Glutamatergic neuron (in vitro differentiated cells): ENCODE data around the gene MC3R. TPM values are rescaled to one million over a fixed set of nuclear protein-coding genes. Genes with fewer than 3 reads are reported as not detected.

Experiments
- DNase-seq: peaks from one replicate; pipeline ENCODE4 v3.0.0; 2022
- H3K27ac Mint-ChIP-seq: one replicate; pipeline ENCODE4 v1.8.0; 2020; ENCODE audit warnings: mild to moderate bottlenecking, mixed read lengths, inconsistent platforms; ENCODE audit not compliant: unreplicated experiment
- H3K27me3 Mint-ChIP-seq: one replicate; pipeline ENCODE4 v1.8.0; 2020; ENCODE audit warnings: mild to moderate bottlenecking, moderate library complexity, mixed read lengths, inconsistent platforms; ENCODE audit not compliant: unreplicated experiment
- H3K36me3 Mint-ChIP-seq: one replicate; pipeline ENCODE4 v1.8.0; 2020; ENCODE audit warnings: mild to moderate bottlenecking, mixed read lengths, inconsistent platforms; ENCODE audit not compliant: unreplicated experiment
- H3K4me1 Mint-ChIP-seq: one replicate; pipeline ENCODE4 v1.8.0; 2020; ENCODE audit warnings: mild to moderate bottlenecking, low read depth, mixed read lengths, inconsistent platforms; ENCODE audit not compliant: unreplicated experiment
- H3K4me3 Mint-ChIP-seq: one replicate; pipeline ENCODE4 v1.8.0; 2020; ENCODE audit warnings: mild to moderate bottlenecking, mixed read lengths, inconsistent platforms; ENCODE audit not compliant: unreplicated experiment
- H3K9me3 Mint-ChIP-seq: one replicate; pipeline ENCODE4 v1.8.0; 2020; ENCODE audit warnings: mild to moderate bottlenecking, moderate library complexity, mixed read lengths, inconsistent platforms; ENCODE audit not compliant: unreplicated experiment
- CTCF ChIP-seq: fragments of 200-600 bp; sonication (generic); IDR thresholded peaks from one replicate; pipeline ENCODE4 v1.5.0; 2021; ENCODE audit not compliant: partially characterized antibody, unreplicated experiment
- total RNA-seq: library from RNA; stranded (reverse); fragmentation: NEBNext Ultra II Directional; extraction: Animal tissue kit (Norgen Biotek cat#: 25700); gene quantifications from one replicate; pipeline ENCODE4 v1.2.1, GENCODE V29; 2021; ENCODE audit not compliant: unreplicated experiment

Gene MC3R
- total RNA-seq, 1 donor from 2014 or later, result not detected

- no peak overlapping the region for H3K4me3 Mint-ChIP-seq
Measured at GRCh38 chr20:56268536-56268935, 20.0 kb downstream of the MC3R start.

GRCh38 chr20:56271974-56272373 is 23.4 kb downstream of the MC3R start:
- Mint-ChIP-seq H3K9me3 (peaks cover 8% of the 10 kb centered on the region), H3K4me3 (no peak overlapping the region), H3K4me1 (no peaks in the 10 kb centered on the region), H3K27ac (no peak overlapping the region), H3K27me3 (no peaks in the 10 kb centered on the region), H3K36me3 (peaks cover 4% of the 10 kb centered on the region)
- no peak for DNase-seq
- no peak for TF ChIP-seq CTCF

More at GRCh38 chr20:56268536-56268935, 20.0 kb downstream of the MC3R start:
- H3K4me1 Mint-ChIP-seq, result no peaks in the 10 kb centered on the region
- TF ChIP-seq CTCF, result no peak
- H3K36me3 Mint-ChIP-seq, result peaks cover 4% of the 10 kb centered on the region
- H3K27ac Mint-ChIP-seq, result no peak overlapping the region
- H3K9me3 Mint-ChIP-seq, result peaks cover 8% of the 10 kb centered on the region
- H3K27me3 Mint-ChIP-seq, result no peaks in the 10 kb centered on the region
- no peak for DNase-seq

- no peaks in the 10 kb centered on the region for H3K27me3 Mint-ChIP-seq
- peaks cover 8% of the 10 kb centered on the region for H3K9me3 Mint-ChIP-seq
- H3K4me3 Mint-ChIP-seq, result no peak overlapping the region
- H3K36me3 Mint-ChIP-seq, result peaks cover 4% of the 10 kb centered on the region
- no peak for TF ChIP-seq CTCF
- H3K27ac Mint-ChIP-seq, result no peak overlapping the region
- DNase-seq, result no peak
- no peaks in the 10 kb centered on the region for H3K4me1 Mint-ChIP-seq
Measured at GRCh38 chr20:56273491-56273890, 25.0 kb downstream of the MC3R start.

- Mint-ChIP-seq H3K27ac (no peak overlapping the region), H3K4me3 (no peak overlapping the region), H3K27me3 (no peaks in the 10 kb centered on the region), H3K9me3 (peaks cover 8% of the 10 kb centered on the region), H3K4me1 (no peaks in the 10 kb centered on the region), H3K36me3 (peaks cover 4% of the 10 kb centered on the region)
- no peak for TF ChIP-seq CTCF
- DNase-seq, result no peak
Measured at GRCh38 chr20:56274156-56274555, 25.6 kb downstream of the MC3R start.

- Mint-ChIP-seq H3K9me3 (peaks cover 3% of the 10 kb centered on the region), H3K4me3 (no peak overlapping the region), H3K27me3 (peaks cover 1% of the 10 kb centered on the region), H3K4me1 (no peaks in the 10 kb centered on the region), H3K36me3 (peaks cover 6% of the 10 kb centered on the region), H3K27ac (no peak overlapping the region)
- no peak for DNase-seq
- TF ChIP-seq CTCF, result no peak
Measured at GRCh38 chr20:56278196-56278595, 29.7 kb downstream of the MC3R start.
